ENCODE results near the gene AKR1E2. TPM values are rescaled to one million over a fixed set of nuclear protein-coding genes. Genes with fewer than 3 reads are reported as not detected.

Gene AKR1E2
- total and polyA plus RNA-seq, 12 donors = 0.95 to 13.5 (median 3.6) TPM

DNA sequence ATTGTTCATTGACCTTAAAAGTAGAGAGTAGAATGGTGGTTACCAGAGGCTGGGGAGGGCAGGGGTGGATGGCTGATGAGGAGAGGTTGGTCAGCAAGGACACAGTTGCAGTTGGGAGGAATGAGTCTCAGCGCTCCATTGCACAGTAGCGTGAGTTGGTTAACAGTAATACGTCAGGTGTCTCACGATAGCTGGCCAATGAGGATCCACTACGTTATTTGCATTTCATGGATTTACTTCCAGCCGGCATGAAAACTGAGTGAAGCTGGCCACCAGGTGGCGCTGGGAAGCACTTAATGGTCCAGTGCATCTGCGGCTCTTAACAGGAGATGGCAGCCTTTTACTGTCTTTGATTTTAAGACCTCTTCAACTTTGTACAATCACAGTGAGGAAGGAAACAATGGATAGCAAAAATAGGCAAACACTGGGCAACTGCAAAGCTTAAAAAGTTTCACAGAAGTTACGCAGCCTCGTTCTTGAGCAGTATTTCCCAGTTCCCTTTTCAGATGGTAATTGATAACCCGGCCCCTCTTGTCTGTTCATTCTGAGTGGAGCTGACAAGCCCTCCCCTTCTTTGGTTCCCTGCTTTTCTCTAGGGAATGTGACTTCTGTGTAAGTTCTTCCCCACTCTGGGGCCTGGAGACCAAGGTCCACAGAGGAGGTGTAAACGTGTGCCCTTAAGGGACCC lies 23.7 kb downstream of the AKR1E2 start:
- Histone ChIP-seq H3K36me3 (replicated peaks in 1 of 2) (no peaks in the 10 kb centered on the region), H3K4me1 (replicated peaks in 1 of 2) (peaks cover 0 to 22% of the 10 kb centered on the region in 2 donors), H3K27me3 (no peaks in the 10 kb centered on the region), H3K9me3 (replicated peaks in 1 of 3) (no peaks in the 10 kb centered on the region), H3K27ac (peak overlapping the region in 1 of 5 donors; percentile 9), H3K4me3 (no peak overlapping the region)
- peak; percentile 89 to 98 (median 95) for DNase-seq
- TF ChIP-seq POLR2A (IDR thresholded peaks at IDR 0.05) = no peak
- TF ChIP-seq, protein P1, sequence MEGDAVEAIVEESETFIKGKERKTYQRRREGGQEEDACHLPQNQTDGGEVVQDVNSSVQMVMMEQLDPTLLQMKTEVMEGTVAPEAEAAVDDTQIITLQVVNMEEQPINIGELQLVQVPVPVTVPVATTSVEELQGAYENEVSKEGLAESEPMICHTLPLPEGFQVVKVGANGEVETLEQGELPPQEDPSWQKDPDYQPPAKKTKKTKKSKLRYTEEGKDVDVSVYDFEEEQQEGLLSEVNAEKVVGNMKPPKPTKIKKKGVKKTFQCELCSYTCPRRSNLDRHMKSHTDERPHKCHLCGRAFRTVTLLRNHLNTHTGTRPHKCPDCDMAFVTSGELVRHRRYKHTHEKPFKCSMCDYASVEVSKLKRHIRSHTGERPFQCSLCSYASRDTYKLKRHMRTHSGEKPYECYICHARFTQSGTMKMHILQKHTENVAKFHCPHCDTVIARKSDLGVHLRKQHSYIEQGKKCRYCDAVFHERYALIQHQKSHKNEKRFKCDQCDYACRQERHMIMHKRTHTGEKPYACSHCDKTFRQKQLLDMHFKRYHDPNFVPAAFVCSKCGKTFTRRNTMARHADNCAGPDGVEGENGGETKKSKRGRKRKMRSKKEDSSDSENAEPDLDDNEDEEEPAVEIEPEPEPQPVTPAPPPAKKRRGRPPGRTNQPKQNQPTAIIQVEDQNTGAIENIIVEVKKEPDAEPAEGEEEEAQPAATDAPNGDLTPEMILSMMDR (IDR thresholded peaks at IDR 0.05) = peak; percentile 98 to 100 (median 100)
- 4 to 8% (median 8%) methylated on average over 12 of the region's 12 CpGs for WGBS, 4 donors
- intact Hi-C loops (cut with DNase I) = loop anchor here (5.0 to 10.0 kb wide), 5 partner anchors 135 to 535 kb away; no protein-coding TSS in a partner anchor

DNA sequence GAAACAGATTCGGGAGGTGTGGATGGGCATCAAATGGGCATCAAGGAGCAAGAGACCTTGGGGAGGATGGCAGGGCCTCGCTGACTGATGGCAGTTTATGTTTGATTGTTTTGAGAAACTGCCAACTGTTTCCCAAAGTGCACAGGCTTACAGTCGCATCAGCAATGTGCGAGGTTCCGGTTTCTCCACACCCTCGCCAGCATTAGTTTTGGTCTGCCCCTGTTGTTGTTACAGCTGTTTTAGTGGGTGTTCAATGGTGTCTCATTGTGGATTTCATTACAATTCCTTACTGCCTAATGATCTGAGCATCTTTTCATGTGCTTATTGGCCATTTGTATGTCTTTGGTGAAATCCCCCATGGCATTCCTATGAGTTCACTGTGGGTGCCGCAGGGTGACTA lies 24.4 kb downstream of the AKR1E2 start:
- no peak for TF ChIP-seq POLR2A (IDR thresholded peaks at IDR 0.05)
- TF ChIP-seq, protein P1 (IDR thresholded peaks at IDR 0.05) = no peak
- intact Hi-C loops (cut with DNase I) = no loop called here
- Histone ChIP-seq H3K4me3 (no peak overlapping the region), H3K27me3 (no peaks in the 10 kb centered on the region), H3K27ac (no peak overlapping the region), H3K36me3 (replicated peaks in 1 of 2) (no peaks in the 10 kb centered on the region), H3K9me3 (replicated peaks in 1 of 3) (no peaks in the 10 kb centered on the region), H3K4me1 (replicated peaks in 1 of 2) (peaks cover 0 to 22% of the 10 kb centered on the region in 2 donors)
- DNase-seq = no peak
- WGBS, 4 donors = 81 to 91% (median 85%) methylated on average over 7 of the region's 7 CpGs

DNA sequence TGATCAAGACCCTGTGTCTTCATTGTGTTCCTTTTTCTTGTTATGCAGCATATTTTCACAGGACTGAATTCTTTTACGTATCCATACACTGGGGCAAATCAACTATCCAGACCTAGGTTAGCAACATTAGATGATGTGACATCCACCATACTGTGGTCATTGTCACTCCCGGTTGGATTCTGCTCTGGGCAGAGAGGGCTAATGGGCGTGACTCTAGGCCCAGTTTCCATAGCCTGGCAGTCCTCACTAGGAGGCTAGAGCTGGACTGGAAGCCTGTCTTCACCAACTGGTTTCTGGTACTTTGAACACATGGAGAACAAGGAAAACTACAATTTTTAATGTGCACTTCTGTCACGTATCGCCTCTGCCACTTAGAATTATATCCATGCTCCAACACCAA lies 25.2 kb downstream of the AKR1E2 start:
- intact Hi-C loops (cut with DNase I) = no loop called here
- H3K4me3 ChIP-seq = no peak overlapping the region
- DNase-seq = no peak
- H3K9me3 ChIP-seq (replicated peaks in 1 of 3) = no peaks in the 10 kb centered on the region
- TF ChIP-seq, protein P1 (IDR thresholded peaks at IDR 0.05) = no peak
- TF ChIP-seq POLR2A (IDR thresholded peaks at IDR 0.05) = no peak
- H3K4me1 ChIP-seq (replicated peaks in 1 of 2) = peaks cover 0 to 22% of the 10 kb centered on the region in 2 donors
- H3K27me3 ChIP-seq = no peaks in the 10 kb centered on the region
- no peaks in the 10 kb centered on the region for H3K36me3 ChIP-seq (replicated peaks in 1 of 2)
- WGBS, 4 donors = 91 to 98% (median 95%) methylated on average over 5 of the region's 5 CpGs
- no peak overlapping the region for H3K27ac ChIP-seq

DNA sequence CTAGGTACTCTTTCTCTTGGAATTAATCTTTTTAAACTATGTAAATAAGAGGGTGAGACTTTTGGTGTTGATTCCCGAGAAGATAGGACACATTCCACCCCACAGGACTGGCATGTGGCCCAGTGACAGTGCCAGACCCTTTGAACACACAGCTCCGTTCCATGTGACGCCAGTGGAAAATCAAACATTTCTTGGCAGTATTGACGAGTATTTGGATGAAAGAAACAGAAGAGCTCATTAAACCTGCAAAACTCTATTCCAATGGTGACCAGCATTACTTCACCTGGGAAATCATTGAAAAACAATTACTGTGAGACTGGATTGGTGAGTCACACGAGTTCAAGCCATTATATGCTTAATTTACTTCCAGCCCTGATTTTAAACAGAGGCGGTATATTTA lies 25.8 kb downstream of the AKR1E2 start:
- Histone ChIP-seq H3K36me3 (replicated peaks in 1 of 2) (no peaks in the 10 kb centered on the region), H3K27ac (no peak overlapping the region), H3K27me3 (no peaks in the 10 kb centered on the region), H3K9me3 (replicated peaks in 1 of 3) (no peaks in the 10 kb centered on the region), H3K4me1 (replicated peaks in 1 of 2) (peaks cover 0 to 22% of the 10 kb centered on the region in 2 donors), H3K4me3 (no peak overlapping the region)
- no peak for TF ChIP-seq POLR2A (IDR thresholded peaks at IDR 0.05)
- TF ChIP-seq, protein P1 (IDR thresholded peaks at IDR 0.05) = no peak
- DNase-seq = no peak
- WGBS, 4 donors = 69 to 83% (median 73%) methylated on average over 6 of the region's 6 CpGs
- intact Hi-C loops (cut with DNase I) = no loop called here
